B cell (primary cell): Measurements from ENCODE around the gene PCBP3. TPM values are rescaled to one million over a fixed set of nuclear protein-coding genes. Genes with fewer than 3 reads are reported as not detected.

Source experiments
- ATAC-seq: fragments of 200-7000 bp; cut with Tn5 transposase; one replicate; pipeline ENCODE4 v1.10.0; 2021; ENCODE audit warnings: low read depth, mild to moderate bottlenecking, moderate number of reproducible peaks, moderate library complexity
- CTCF ChIA-PET: fragments of 350-600 bp; sonication (Branson Sonifier 250); formaldehyde crosslinking; loops from one replicate; lab custom pipeline; 2021; ENCODE audit warnings: antibody characterized with exemption, inconsistent platforms; lab: Charles Lee
- POLR2A ChIA-PET: fragments of 350-600 bp; sonication (Branson Sonifier 250); formaldehyde crosslinking; loops from one replicate; lab custom pipeline; 2021; ENCODE audit warnings: antibody characterized with exemption; lab: Charles Lee
- DNase-seq: peaks from one replicate; pipeline ENCODE4 v3.0.0; 2013
- H2AFZ ChIP-seq: 2 replicates; pipeline ENCODE4 v1.6.1; 2012; ENCODE audit warnings: mild to moderate bottlenecking, low read depth, low read length; ENCODE audit not compliant: insufficient read depth, poor library complexity, severe bottlenecking
- H3K27ac ChIP-seq, 2 donors: 1 replicate in 1 of 2; 2 replicates in 1 of 2; pipeline ENCODE4 v1.5.1; 2012 to 2013; ENCODE audit warnings: low read length in 2 of 2, mild to moderate bottlenecking in 2 of 2, moderate library complexity in 1 of 2
- H3K27me3 ChIP-seq, 4 experiments: fragments of 200-600 bp in 1 of 4; sonication (generic) in 1 of 4; replicated peaks in 1 of 4; 1 replicate in 2 of 4; 2 replicates in 2 of 4; pipeline versions ENCODE4 v1.6.1 to v1.7.0; 2013 to 2016; ENCODE audit warnings: low read length in 3 of 4, mild to moderate bottlenecking in 2 of 4, mixed read lengths in 1 of 4, moderate library complexity in 1 of 4; ENCODE audit not compliant: insufficient read depth in 4 of 4, control insufficient read depth in 3 of 4; ENCODE audit errors: control extremely low read depth in 1 of 4
- H3K36me3 ChIP-seq, 2 experiments: replicated peaks in 1 of 2; 1 replicate in 1 of 2; 2 replicates in 1 of 2; pipeline versions ENCODE4 v1.6.1 to v1.7.1; 2013; ENCODE audit warnings: low read length in 1 of 2; ENCODE audit not compliant: insufficient read depth in 2 of 2, control insufficient read depth in 1 of 2; ENCODE audit errors: control extremely low read depth in 1 of 2, extremely low read depth in 1 of 2
- H3K4me1 ChIP-seq, 2 donors: fragments of 200-600 bp in 1 of 2; sonication (generic) in 1 of 2; 1 replicate in 1 of 2; 2 replicates in 1 of 2; pipeline versions ENCODE4 v1.5.1 to v1.6.1; 2013 to 2017; ENCODE audit warnings: low read length in 2 of 2; ENCODE audit not compliant: control insufficient read depth in 2 of 2, insufficient read depth in 2 of 2
- H3K4me2 ChIP-seq: replicated peaks from 2 replicates; pipeline ENCODE3; 2012; ENCODE audit warnings: mild to moderate bottlenecking, low read depth, low read length; ENCODE audit not compliant: poor library complexity, severe bottlenecking
- H3K4me3 ChIP-seq, 5 experiments: fragments of 200-600 bp in 1 of 5; sonication (generic) in 1 of 5; 1 replicate in 3 of 5; 2 replicates in 2 of 5; pipeline versions ENCODE4 v1.5.1 to v1.7.0; 2011 to 2016; ENCODE audit warnings: low read length in 4 of 5, mild to moderate bottlenecking in 4 of 5, low read depth in 2 of 5, control low read depth in 1 of 5, moderate library complexity in 1 of 5; ENCODE audit not compliant: insufficient read depth in 1 of 5; ENCODE audit errors: control extremely low read depth in 1 of 5, extremely low read depth in 1 of 5
- H3K79me2 ChIP-seq: fragments of 200-600 bp; sonication (generic); one replicate; pipeline ENCODE4 v1.6.0; 2016; ENCODE audit warnings: low read length; ENCODE audit not compliant: control insufficient read depth, insufficient read depth
- H3K9ac ChIP-seq: fragments of 200-600 bp; sonication (generic); 2 replicates; pipeline ENCODE4 v1.6.1; 2017; ENCODE audit warnings: mild to moderate bottlenecking, low read length, moderate library complexity
- H3K9me3 ChIP-seq, 3 donors: one replicate each; pipeline versions ENCODE4 v1.6.1 to v1.7.1; 2013; ENCODE audit warnings: low read length in 2 of 3; ENCODE audit not compliant: control insufficient read depth in 2 of 3, insufficient read depth in 1 of 3; ENCODE audit errors: control extremely low read depth in 1 of 3
- H4K20me1 ChIP-seq: 2 replicates; pipeline ENCODE4 v1.6.0; 2012; ENCODE audit warnings: mild to moderate bottlenecking, low read length; ENCODE audit not compliant: insufficient read depth, control insufficient read depth, poor library complexity, severe bottlenecking
- H3K27ac Mint-ChIP-seq: one replicate; pipeline ENCODE4 v1.8.0; 2021; ENCODE audit warnings: mixed read lengths
- H3K27me3 Mint-ChIP-seq: one replicate; pipeline ENCODE4 v1.8.0; 2021; ENCODE audit warnings: mixed read lengths
- H3K4me1 Mint-ChIP-seq: one replicate; pipeline ENCODE4 v1.8.0; 2021; ENCODE audit warnings: mixed read lengths
- H3K4me3 Mint-ChIP-seq: one replicate; pipeline ENCODE4 v1.8.0; 2021; ENCODE audit warnings: mixed read lengths
- H3K9me3 Mint-ChIP-seq: one replicate; pipeline ENCODE4 v1.8.0; 2022; ENCODE audit warnings: mixed read lengths; ENCODE audit not compliant: insufficient read depth
- EZH2 ChIP-seq: IDR thresholded peaks from 2 replicates; pipeline ENCODE4 v1.6.1; 2012; ENCODE audit warnings: borderline replicate concordance, low read depth, mild to moderate bottlenecking, moderate library complexity, low read length; ENCODE audit not compliant: insufficient read depth, poor library complexity, severe bottlenecking
- WGBS: methylation state at CpG from one replicate; pipeline ENCODE4 v1.1.5; 2013; ENCODE audit warnings: missing lambda C conversion rate; ENCODE audit not compliant: insufficient coverage; 5-methylcytosine and 5-hydroxymethylcytosine counted together
- intact Hi-C: fragments of 100-400 bp; cut with micrococcal nuclease; formaldehyde crosslinking; loops from one replicate; pipeline ENCODE4 v1.10.0; 2022
- polyA plus RNA-seq: library from polyadenylated mRNA; depleted of rRNA; stranded (reverse); fragments of >200 nt; gene quantifications from 2 replicates; pipeline ENCODE4 v1.2.3, GENCODE V29; 2012
- total RNA-seq, 2 donors: library from RNA; stranded (reverse); fragments of 120-200 nt in 1 of 2; gene quantifications; 1 replicate in 1 of 2; 2 replicates in 1 of 2; pipeline versions ENCODE4 v1.2.3 to v1.2.4, GENCODE V29; 2013 to 2022
- TF ChIP-seq, protein P1 (sequence below): fragments of 200-600 bp; IDR thresholded peaks from one replicate; pipeline ENCODE4 v1.8.0; 2022; ENCODE audit warnings: antibody characterized with exemption, mild to moderate bottlenecking

Gene PCBP3
- total and polyA plus RNA-seq, 2 donors (not counting 1 experiment from before 2014, with no cell fraction given) = 0.45 to 2.7 TPM

DNA sequence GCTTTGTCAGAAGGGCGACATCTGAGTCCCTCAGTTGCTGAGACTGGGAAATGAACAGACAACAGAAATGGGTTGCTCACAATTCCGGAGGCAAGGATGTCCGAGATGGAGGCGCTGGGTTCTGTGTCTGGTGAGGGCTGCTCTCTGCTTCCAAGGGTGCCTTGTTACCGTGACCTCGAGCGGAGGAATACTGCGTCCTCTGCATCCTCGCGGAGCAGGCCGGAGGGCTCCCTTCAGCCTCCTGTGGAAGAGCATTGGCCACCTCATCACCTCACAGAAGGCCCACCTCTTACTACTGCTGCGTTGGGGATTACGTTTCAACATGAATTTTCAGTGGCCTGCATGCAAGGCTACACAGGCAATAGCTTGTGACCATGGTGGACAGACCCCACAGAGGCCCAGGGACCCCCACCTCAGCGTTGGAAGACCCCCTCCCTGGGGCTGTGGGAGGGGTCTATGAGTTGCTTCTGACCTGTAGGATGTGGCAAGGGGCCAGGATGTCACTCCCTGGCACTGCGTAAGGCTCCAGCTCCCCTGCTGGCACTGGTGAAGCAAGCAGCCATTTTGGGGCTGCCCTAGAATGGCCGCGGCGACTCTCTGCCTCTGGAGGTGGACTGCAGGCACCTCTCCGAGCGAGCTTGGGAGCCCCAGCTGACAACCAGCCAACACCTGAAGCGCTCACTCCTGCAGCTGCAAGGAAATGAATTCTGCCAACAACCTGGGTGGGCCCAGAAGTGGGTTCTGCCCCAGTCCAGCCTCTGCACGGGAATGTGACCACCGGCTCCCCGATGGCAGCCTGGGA lies 301.7 kb downstream of the PCBP3 start:
- intact Hi-C loops = no loop called here
- no peaks in the 10 kb centered on the region for H3K4me1 ChIP-seq
- ATAC-seq = no peak
- no peak overlapping the region for H3K4me2 ChIP-seq
- peaks cover 0 to 10% (median 0%) of the 10 kb centered on the region in 3 donors for H3K9me3 ChIP-seq
- no peak overlapping the region for H3K27ac ChIP-seq
- DNase-seq = no peak
- H3K9ac ChIP-seq = no peak overlapping the region
- Mint-ChIP-seq H3K9me3 (no peaks in the 10 kb centered on the region), H3K4me1 (no peaks in the 10 kb centered on the region), H3K27ac (no peak overlapping the region), H3K4me3 (no peak overlapping the region), H3K27me3 (no peaks in the 10 kb centered on the region)
- H3K79me2 ChIP-seq = no peaks in the 10 kb centered on the region
- H3K36me3 ChIP-seq = no peaks in the 10 kb centered on the region
- no peaks in the 10 kb centered on the region for H4K20me1 ChIP-seq
- no peak overlapping the region for H3K4me3 ChIP-seq
- TF ChIP-seq EZH2 = no peak
- TF ChIP-seq, protein P1, sequence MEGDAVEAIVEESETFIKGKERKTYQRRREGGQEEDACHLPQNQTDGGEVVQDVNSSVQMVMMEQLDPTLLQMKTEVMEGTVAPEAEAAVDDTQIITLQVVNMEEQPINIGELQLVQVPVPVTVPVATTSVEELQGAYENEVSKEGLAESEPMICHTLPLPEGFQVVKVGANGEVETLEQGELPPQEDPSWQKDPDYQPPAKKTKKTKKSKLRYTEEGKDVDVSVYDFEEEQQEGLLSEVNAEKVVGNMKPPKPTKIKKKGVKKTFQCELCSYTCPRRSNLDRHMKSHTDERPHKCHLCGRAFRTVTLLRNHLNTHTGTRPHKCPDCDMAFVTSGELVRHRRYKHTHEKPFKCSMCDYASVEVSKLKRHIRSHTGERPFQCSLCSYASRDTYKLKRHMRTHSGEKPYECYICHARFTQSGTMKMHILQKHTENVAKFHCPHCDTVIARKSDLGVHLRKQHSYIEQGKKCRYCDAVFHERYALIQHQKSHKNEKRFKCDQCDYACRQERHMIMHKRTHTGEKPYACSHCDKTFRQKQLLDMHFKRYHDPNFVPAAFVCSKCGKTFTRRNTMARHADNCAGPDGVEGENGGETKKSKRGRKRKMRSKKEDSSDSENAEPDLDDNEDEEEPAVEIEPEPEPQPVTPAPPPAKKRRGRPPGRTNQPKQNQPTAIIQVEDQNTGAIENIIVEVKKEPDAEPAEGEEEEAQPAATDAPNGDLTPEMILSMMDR = no peak
- H3K27me3 ChIP-seq = peaks cover 0 to 2% (median 0%) of the 10 kb centered on the region in 4 experiments
- 94% methylated on average over 24 of the region's 24 CpGs for WGBS
- ChIA-PET POLR2A (no interaction called here), CTCF (no interaction called here)
- no peak overlapping the region for H2AFZ ChIP-seq

DNA sequence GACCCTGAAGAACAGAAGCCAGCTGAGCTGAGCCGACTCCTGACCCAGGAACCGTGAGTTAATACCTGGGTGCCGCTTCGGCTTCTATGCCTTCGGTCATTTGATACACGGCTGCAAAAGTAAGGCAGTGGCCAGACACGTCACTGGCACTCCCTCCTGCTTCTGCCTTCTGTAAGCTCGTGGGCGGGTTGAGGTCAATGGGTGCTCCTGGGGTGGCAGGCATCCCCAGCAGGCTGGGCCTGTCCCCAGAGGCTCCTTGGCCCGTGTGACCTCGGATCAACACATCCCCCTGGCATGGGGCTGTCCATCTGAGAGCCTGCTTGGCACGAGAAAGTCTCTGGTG lies 302.3 kb downstream of the PCBP3 start:
- H3K27ac ChIP-seq = no peak overlapping the region
- H4K20me1 ChIP-seq = no peaks in the 10 kb centered on the region
- no peak overlapping the region for H3K4me2 ChIP-seq
- peaks cover 0 to 9% (median 0%) of the 10 kb centered on the region in 3 donors for H3K9me3 ChIP-seq
- intact Hi-C loops = no loop called here
- H3K4me1 Mint-ChIP-seq = no peaks in the 10 kb centered on the region
- H3K9ac ChIP-seq = no peak overlapping the region
- CTCF ChIA-PET = no interaction called here
- POLR2A ChIA-PET = no interaction called here
- peaks cover 0 to 2% (median 0%) of the 10 kb centered on the region in 4 experiments for H3K27me3 ChIP-seq
- DNase-seq (no peak), ATAC-seq (no peak)
- TF ChIP-seq EZH2 = no peak
- TF ChIP-seq, protein P1 = no peak
- H3K4me1 ChIP-seq = no peaks in the 10 kb centered on the region
- H2AFZ ChIP-seq = no peak overlapping the region
- H3K4me3 Mint-ChIP-seq = no peak overlapping the region
- H3K27ac Mint-ChIP-seq = no peak overlapping the region
- H3K79me2 ChIP-seq = no peaks in the 10 kb centered on the region
- WGBS = 85% methylated on average over 12 of the region's 12 CpGs
- peaks cover 1% of the 10 kb centered on the region for H3K27me3 Mint-ChIP-seq
- no peaks in the 10 kb centered on the region for H3K9me3 Mint-ChIP-seq
- H3K36me3 ChIP-seq = no peaks in the 10 kb centered on the region
- no peak overlapping the region for H3K4me3 ChIP-seq
